ENCODE data around the gene LMCD1. TPM values are rescaled to one million over a fixed set of nuclear protein-coding genes. Genes with fewer than 3 reads are reported as not detected.
A peak's percentile ranks its signal among the peaks of the same experiment; 100 is the strongest.

LMCD1 gene
- total and polyA plus RNA-seq, 2 of the 8 experiments (the other 6 are each of a cell fraction or from before 2014, with no cell fraction given) = 12.3 to 26.5 TPM

GRCh38 chr3:8604988-8605387 is 103.4 kb downstream of the LMCD1 start:
- H4K8ac ChIP-seq (ENCODE audit: extremely low read depth, insufficient read depth, low read length) = no peak overlapping the region
- H3K56ac ChIP-seq (replicated peaks; ENCODE audit: insufficient read length, low read depth, low read length) = no peak overlapping the region
- H4K5ac ChIP-seq (ENCODE audit: insufficient read length, low read depth, low read length) = no peak overlapping the region
- no peak overlapping the region for H3K27ac ChIP-seq (ENCODE audit: low read depth, low read length)
- no peaks in the 10 kb centered on the region for H3K79me1 ChIP-seq (ENCODE audit: low read depth, low read length)
- no peak overlapping the region for H2BK20ac ChIP-seq (ENCODE audit: low read length)
- H3K23me2 ChIP-seq (ENCODE audit: low read depth, low read length) = peaks cover 3% of the 10 kb centered on the region; the same call in 1 of the 2 replicates
- H3K18ac ChIP-seq (ENCODE audit: extremely low read depth, low read length) = no peak overlapping the region
- H2BK5ac ChIP-seq (ENCODE audit: low read depth, low read length) = no peak overlapping the region
- no peaks in the 10 kb centered on the region for H3K79me2 ChIP-seq (ENCODE audit: control insufficient read depth in 1 of 2, insufficient read depth in 2 of 2, low read length in 2 of 2)
- WGBS, 2 experiments (ENCODE audit: extremely low coverage in 1 of 2, insufficient coverage in 1 of 2, insufficient read length in 1 of 2, insufficient replicate concordance in 2 of 2, low coverage in 1 of 2, low lambda C conversion rate in 2 of 2, missing lambda C conversion rate in 1 of 2) = 94% methylated on average over 3 of the region's 3 CpGs; no CpG with 5 or more reads in 1 of the 2 experiments
- H3K27me3 ChIP-seq (replicated peaks in 1 of 4; ENCODE audit: control insufficient read depth in 3 of 4, extremely low read depth in 1 of 4, insufficient read depth in 3 of 4, low read length in 3 of 4) = no peaks in the 10 kb centered on the region; a peak in 1 of 7 replicates
- no peak overlapping the region for H3K4me3 ChIP-seq (ENCODE audit: extremely low read depth in 1 of 4, insufficient read depth in 2 of 4, low read depth in 3 of 4, low read length in 4 of 4)
- no peak overlapping the region for H3K4me2 ChIP-seq (ENCODE audit: insufficient read depth in 1 of 2, low read depth in 2 of 2, low read length in 2 of 2)
- no peak overlapping the region for H2AFZ ChIP-seq (ENCODE audit: low read length)
- no peak overlapping the region for H3K14ac ChIP-seq (ENCODE audit: insufficient read length)
- H3K9me3 ChIP-seq (ENCODE audit: insufficient read depth in 2 of 2, low read depth in 1 of 2, low read length in 1 of 2) = no peaks in the 10 kb centered on the region
- no peaks in the 10 kb centered on the region for H3K36me3 ChIP-seq (ENCODE audit: control insufficient read depth in 2 of 4, insufficient read depth in 4 of 4, low read length in 3 of 4)
- no peak overlapping the region for H3K9ac ChIP-seq (replicated peaks in 1 of 4; ENCODE audit: extremely low read depth in 1 of 4, low read depth in 3 of 4, low read length in 3 of 4)
- FAIRE-seq = no peak
- H3K4ac ChIP-seq (replicated peaks; ENCODE audit: insufficient read length, low read depth, low read length) = no peak overlapping the region
- H4K20me1 ChIP-seq (replicated peaks in 1 of 2; ENCODE audit: control insufficient read depth in 1 of 2, insufficient read depth in 2 of 2, low read length in 2 of 2) = no peaks in the 10 kb centered on the region
- H4K91ac ChIP-seq (replicated peaks; ENCODE audit: insufficient read length, low read length) = no peak overlapping the region
- 0 out of 2 replicates have a peak overlapping the region, but pooled peaks have one; percentile 5 for H2BK15ac ChIP-seq (ENCODE audit: low read length)
- POLR2A ChIA-PET (ENCODE audit: partially characterized antibody) = interaction anchor here (0.6 to 1.1 kb wide), 2 partner anchors 18 to 218 kb away, joined by 3 read pairs; no protein-coding TSS in a partner anchor
- H2AK5ac ChIP-seq (ENCODE audit: low read depth, low read length) = no peak overlapping the region
- H3K23ac ChIP-seq (ENCODE audit: insufficient read length) = no peak overlapping the region
- no peak overlapping the region for H2BK12ac ChIP-seq (ENCODE audit: low read depth, low read length)
- H2BK120ac ChIP-seq (replicated peaks; ENCODE audit: low read depth, low read length) = no peak overlapping the region
- DNase-seq (ENCODE audit: low read depth in 1 of 2, low spot score in 2 of 2) = peak in 1 of 2 experiments; percentile 13
- CTCF ChIA-PET (ENCODE audit: partially characterized antibody) = interaction anchor here (1.2 to 4.2 kb wide), 2 partner anchors 10 to 162 kb away, joined by 3 to 24 read pairs; no protein-coding TSS in a partner anchor
- H3K4me1 ChIP-seq (replicated peaks in 1 of 4; ENCODE audit: control insufficient read depth in 3 of 4, insufficient read depth in 4 of 4, low read length in 3 of 4) = no peaks in the 10 kb centered on the region
- TF ChIP-seq CBX8 (IDR thresholded peaks at IDR 0.05; ENCODE audit: borderline replicate concordance, low read depth, low read length) (no peak), POLR2A (IDR thresholded peaks at IDR 0.05; ENCODE audit: control extremely low read depth in 1 of 2, low read depth in 2 of 2, low read length in 2 of 2) (no peak), FOSL1 (IDR thresholded peaks at IDR 0.05; ENCODE audit: insufficient read depth, low read depth, low read length) (no peak), NRF1 (IDR thresholded peaks at IDR 0.05; ENCODE audit: low read depth, low read length) (no peak), JUND (IDR thresholded peaks at IDR 0.05; ENCODE audit: low read length) (no peak), HDAC6 (IDR thresholded peaks at IDR 0.05; ENCODE audit: low read depth, low read length) (no peak), GABPA (IDR thresholded peaks at IDR 0.05; ENCODE audit: borderline replicate concordance, insufficient read depth, low read length) (no peak), RNF2 (IDR thresholded peaks at IDR 0.05; ENCODE audit: borderline replicate concordance, low read depth, low read length, missing control alignments, poor library complexity, severe bottlenecking) (no peak), SRF (IDR thresholded peaks at IDR 0.05; ENCODE audit: low read depth, low read length) (no peak), RXRA (IDR thresholded peaks at IDR 0.05; ENCODE audit: insufficient read depth, low read depth, low read length) (no peak)
- TF ChIP-seq, protein P1, sequence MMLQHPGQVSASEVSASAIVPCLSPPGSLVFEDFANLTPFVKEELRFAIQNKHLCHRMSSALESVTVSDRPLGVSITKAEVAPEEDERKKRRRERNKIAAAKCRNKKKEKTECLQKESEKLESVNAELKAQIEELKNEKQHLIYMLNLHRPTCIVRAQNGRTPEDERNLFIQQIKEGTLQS (IDR thresholded peaks at IDR 0.05; ENCODE audit: insufficient read depth, low read depth, low read length) = no peak

All from H1 (cell line).